Adrenal gland (tissue), 12 donors: ENCODE data around the gene NKPD1. TPM values are rescaled to one million over a fixed set of nuclear protein-coding genes. Genes with fewer than 3 reads are reported as not detected.
A peak's percentile ranks its signal among the peaks of the same experiment; 100 is the strongest.

ENCODE experiments used
- DNase-seq, 7 donors: peaks; one replicate each; pipeline ENCODE4 v3.0.0-alpha.2; 2019 to 2020
- H3K27ac ChIP-seq, 5 donors: fragments of 200-600 bp; sonication (generic) in 4 of 5; 1 replicate in 3 of 5; 2 replicates in 2 of 5; pipeline versions ENCODE4 v1.5.1 to v1.8.0; 2016 to 2020; ENCODE audit warnings: mild to moderate bottlenecking in 1 of 5
- H3K27me3 ChIP-seq: fragments of 200-600 bp; 2 replicates; pipeline ENCODE4 v1.8.0; 2021
- H3K36me3 ChIP-seq, 2 donors: fragments of 200-600 bp; replicated peaks in 1 of 2; 1 replicate in 1 of 2; 2 replicates in 1 of 2; pipeline versions ENCODE4 v1.5.1 to v1.8.0; 2018 to 2022
- H3K4me1 ChIP-seq, 2 donors: fragments of 200-600 bp; replicated peaks in 1 of 2; 1 replicate in 1 of 2; 2 replicates in 1 of 2; pipeline versions ENCODE4 v1.5.1 to v1.8.0; 2018 to 2021
- H3K4me3 ChIP-seq, 4 donors: fragments of 200-600 bp; sonication (generic) in 3 of 4; one replicate each; pipeline ENCODE4 v1.5.1; 2016 to 2018
- H3K9me3 ChIP-seq, 3 donors: fragments of 200-600 bp; sonication (generic) in 1 of 3; replicated peaks in 1 of 3; 1 replicate in 2 of 3; 2 replicates in 1 of 3; pipeline versions ENCODE4 v1.5.1 to v1.8.0; 2016 to 2021
- CTCF ChIP-seq, 6 experiments: fragments of 450-650 bp in 4 of 6; fragments of 200-600 bp in 2 of 6; sonication (generic) in 1 of 6; IDR thresholded peaks; 1 replicate in 5 of 6; 2 replicates in 1 of 6; pipeline versions ENCODE4 v1.5.1 to v1.8.0; 2016 to 2021; ENCODE audit warnings: antibody characterized with exemption in 6 of 6, mild to moderate bottlenecking in 2 of 6, moderate library complexity in 1 of 6
- POLR2A ChIP-seq, 2 donors: fragments of 450-650 bp; IDR thresholded peaks; one replicate each; pipeline ENCODE4 v1.6.1; 2017; ENCODE audit warnings: antibody characterized with exemption in 2 of 2, mild to moderate bottlenecking in 2 of 2, moderate library complexity in 1 of 2
- WGBS, 4 donors: extraction: QIAGEN DNeasy Blood & Tissue Kit in 2 of 4; methylation state at CpG; one replicate each; pipeline versions ENCODE4 v1.1.5 to v1.1.7; 2013 to 2017; 5-methylcytosine and 5-hydroxymethylcytosine counted together
- intact Hi-C, 2 donors: fragments of 100-400 bp; cut with DNase I; formaldehyde crosslinking; loops; one replicate each; pipeline versions ENCODE4 v1.14.1 to v1.15.0; 2022 to 2023
- polyA plus RNA-seq, 3 donors: library from polyadenylated mRNA; stranded (reverse); fragments of 200-250 nt in 2 of 3; fragments of 350-450 nt in 1 of 3; fragmentation: Illumina TruSeq in 1 of 3; extraction: RNeasy Lipid Tissue Mini Kit (QIAGEN cat#74804) in 1 of 3; gene quantifications; one replicate each; pipeline ENCODE4 v1.2.3, GENCODE V29; 2013 to 2014
- total RNA-seq, 9 donors: library from RNA; depleted of rRNA in 4 of 9; stranded (reverse); fragments of >200 nt in 4 of 9; fragments of 120-200 nt in 1 of 9; fragmentation: NEBNext Ultra II Directional in 1 of 9; extraction: Animal tissue kit (Norgen Biotek cat#: 25700) in 1 of 9; gene quantifications; one replicate each; pipeline versions ENCODE4 v1.1.0 to v1.2.4, GENCODE V29; 2013 to 2023
- donor health status: healthy with polysubstance abuse.
- donor health status: Bipolar disorder and iron deficiency.
- donor health status: DM: yes; HTN: yes; CAD: no.
- donor health status: DM: no; HTN: no; CAD: no.
- donor health status: DM: no; HTN: no; CAD: no.
- donor health status: DM: yes; HTN: yes; CAD: no.

The NKPD1 gene
- total and polyA plus RNA-seq, 12 donors = 0.06 to 1.1 (median 0.25) TPM; not detected in 2

GRCh38 chr19:45118106-45118505, 42.7 kb downstream of the NKPD1 start:
- Histone ChIP-seq H3K9me3 (no peaks in the 10 kb centered on the region), H3K27ac (peak overlapping the region; percentile 14 to 92 (median 89)), H3K27me3 (no peaks in the 10 kb centered on the region), H3K36me3 (no peaks in the 10 kb centered on the region), H3K4me3 (no peak overlapping the region), H3K4me1 (peaks cover 24 to 50% of the 10 kb centered on the region in 2 donors)
- no peak for DNase-seq
- intact Hi-C loops = no loop called here
- whole genome bisulfite sequencing, 4 donors = 14 to 76% (median 41%) methylated on average over 1 to 5 of the region's 5 CpGs
- peak in 1 of 2 donors; percentile 3 for TF ChIP-seq POLR2A (IDR thresholded peaks at IDR 0.05)
- TF ChIP-seq CTCF (IDR thresholded peaks at IDR 0.05) = no peak

GRCh38 chr19:45117671-45118070, 43.1 kb downstream of the NKPD1 start:
- Histone ChIP-seq H3K4me3 (no peak overlapping the region), H3K4me1 (peaks cover 24 to 46% of the 10 kb centered on the region in 2 donors), H3K27ac (peak overlapping the region; percentile 3 to 92 (median 89)), H3K27me3 (no peaks in the 10 kb centered on the region), H3K36me3 (no peaks in the 10 kb centered on the region), H3K9me3 (no peaks in the 10 kb centered on the region)
- WGBS, 4 donors = 12 to 47% (median 39%) methylated on average over 8 to 12 of the region's 12 CpGs
- DNase-seq = peak; percentile 75 to 95 (median 81)
- intact Hi-C loops = no loop called here
- TF ChIP-seq POLR2A (IDR thresholded peaks at IDR 0.05) (peak in 1 of 2 donors; percentile 74), CTCF (IDR thresholded peaks at IDR 0.05) (no peak)

- peaks cover 24 to 42% of the 10 kb centered on the region in 2 donors for H3K4me1 ChIP-seq
- DNase-seq = no peak
- intact Hi-C loops = no loop called here
- H3K36me3 ChIP-seq = no peaks in the 10 kb centered on the region
- TF ChIP-seq POLR2A (IDR thresholded peaks at IDR 0.05) = no peak
- TF ChIP-seq CTCF (IDR thresholded peaks at IDR 0.05) = no peak
- H3K9me3 ChIP-seq = no peaks in the 10 kb centered on the region
- no peak overlapping the region for H3K4me3 ChIP-seq
- H3K27ac ChIP-seq = peak overlapping the region; percentile 3 to 92 (median 89)
- H3K27me3 ChIP-seq = no peaks in the 10 kb centered on the region
- 51 to 65% (median 62%) methylated on average over 9 to 16 of the region's 16 CpGs for WGBS, 4 donors
Measured at GRCh38 chr19:45117167-45117594, 43.6 kb downstream of the NKPD1 start.

- no peaks in the 10 kb centered on the region for H3K27me3 ChIP-seq
- H3K4me1 ChIP-seq = peaks cover 24 to 38% of the 10 kb centered on the region in 2 donors
- TF ChIP-seq POLR2A (IDR thresholded peaks at IDR 0.05) (no peak), CTCF (IDR thresholded peaks at IDR 0.05) (no peak)
- H3K36me3 ChIP-seq = no peaks in the 10 kb centered on the region
- H3K9me3 ChIP-seq = no peaks in the 10 kb centered on the region
- 85 to 91% (median 87%) methylated on average over 14 to 21 of the region's 21 CpGs for WGBS, 4 donors
- no peak for DNase-seq
- no peak overlapping the region for H3K4me3 ChIP-seq
- intact Hi-C loops = no loop called here
- H3K27ac ChIP-seq = peak overlapping the region in 2 of 5 donors; percentile 11 to 51
Measured at GRCh38 chr19:45115809-45116615, 44.8 kb downstream of the NKPD1 start.
